Measurements from ENCODE around the gene ZGPAT. TPM values are rescaled to one million over a fixed set of nuclear protein-coding genes. Genes with fewer than 3 reads are reported as not detected.
A peak's percentile ranks its signal among the peaks of the same experiment; 100 is the strongest.

Gene ZGPAT
- total and polyA plus RNA-seq, 2 of the 13 experiments (the other 11 are each of a cell fraction or from before 2014, with no cell fraction given) = 23.0 to 41.9 TPM

DNA sequence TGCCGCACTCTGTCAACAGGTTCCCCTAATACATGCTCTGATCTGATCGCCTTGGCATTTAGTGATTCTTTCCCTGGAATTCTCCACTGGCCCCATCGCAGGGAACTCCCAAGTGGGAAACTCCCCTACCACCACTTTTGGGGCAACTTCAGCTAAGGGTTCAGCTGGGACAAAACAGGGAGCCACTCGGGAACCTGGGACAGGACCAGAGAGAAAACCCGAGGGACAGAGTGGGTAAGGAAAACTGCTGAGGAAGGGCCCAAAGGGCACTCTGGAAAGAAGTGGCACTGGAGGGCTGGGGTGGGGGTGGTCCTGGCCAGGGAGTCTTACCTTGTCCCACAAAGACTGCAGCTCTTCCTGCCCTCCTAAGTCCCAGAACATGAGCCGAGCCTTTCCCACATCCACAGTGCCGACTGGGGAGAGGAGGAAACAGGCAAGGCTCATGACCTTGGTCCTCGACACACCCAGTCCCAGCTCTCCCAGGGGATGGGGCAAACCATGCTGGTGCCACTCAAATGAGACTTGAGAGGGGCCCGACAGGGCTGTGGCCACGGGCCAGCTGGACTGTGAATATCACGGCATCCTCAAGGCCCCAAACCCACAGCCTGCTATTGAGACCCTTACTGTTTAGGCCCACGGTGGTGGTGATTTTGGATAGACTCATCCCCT, 1.7 kb upstream of the ZGPAT start (continued):
- TF ChIP-seq, protein P1, sequence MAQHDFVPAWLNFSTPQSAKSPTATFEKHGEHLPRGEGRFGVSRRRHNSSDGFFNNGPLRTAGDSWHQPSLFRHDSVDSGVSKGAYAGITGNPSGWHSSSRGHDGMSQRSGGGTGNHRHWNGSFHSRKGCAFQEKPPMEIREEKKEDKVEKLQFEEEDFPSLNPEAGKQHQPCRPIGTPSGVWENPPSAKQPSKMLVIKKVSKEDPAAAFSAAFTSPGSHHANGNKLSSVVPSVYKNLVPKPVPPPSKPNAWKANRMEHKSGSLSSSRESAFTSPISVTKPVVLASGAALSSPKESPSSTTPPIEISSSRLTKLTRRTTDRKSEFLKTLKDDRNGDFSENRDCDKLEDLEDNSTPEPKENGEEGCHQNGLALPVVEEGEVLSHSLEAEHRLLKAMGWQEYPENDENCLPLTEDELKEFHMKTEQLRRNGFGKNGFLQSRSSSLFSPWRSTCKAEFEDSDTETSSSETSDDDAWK (CRISPR knock-in tag; IDR thresholded peaks at IDR 0.05) = no peak
- no peak for TF ChIP-seq FIP1L1 (IDR thresholded peaks at IDR 0.05; ENCODE audit: borderline replicate concordance, insufficient read depth, low read depth, low read length)
- TF ChIP-seq, protein P2, sequence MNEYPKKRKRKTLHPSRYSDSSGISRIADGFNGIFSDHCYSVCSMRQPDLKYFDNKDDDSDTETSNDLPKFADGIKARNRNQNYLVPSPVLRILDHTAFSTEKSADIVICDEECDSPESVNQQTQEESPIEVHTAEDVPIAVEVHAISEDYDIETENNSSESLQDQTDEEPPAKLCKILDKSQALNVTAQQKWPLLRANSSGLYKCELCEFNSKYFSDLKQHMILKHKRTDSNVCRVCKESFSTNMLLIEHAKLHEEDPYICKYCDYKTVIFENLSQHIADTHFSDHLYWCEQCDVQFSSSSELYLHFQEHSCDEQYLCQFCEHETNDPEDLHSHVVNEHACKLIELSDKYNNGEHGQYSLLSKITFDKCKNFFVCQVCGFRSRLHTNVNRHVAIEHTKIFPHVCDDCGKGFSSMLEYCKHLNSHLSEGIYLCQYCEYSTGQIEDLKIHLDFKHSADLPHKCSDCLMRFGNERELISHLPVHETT (CRISPR knock-in tag; conservative IDR thresholded peaks at IDR 0.05) = no peak
- TF ChIP-seq, protein P3, sequence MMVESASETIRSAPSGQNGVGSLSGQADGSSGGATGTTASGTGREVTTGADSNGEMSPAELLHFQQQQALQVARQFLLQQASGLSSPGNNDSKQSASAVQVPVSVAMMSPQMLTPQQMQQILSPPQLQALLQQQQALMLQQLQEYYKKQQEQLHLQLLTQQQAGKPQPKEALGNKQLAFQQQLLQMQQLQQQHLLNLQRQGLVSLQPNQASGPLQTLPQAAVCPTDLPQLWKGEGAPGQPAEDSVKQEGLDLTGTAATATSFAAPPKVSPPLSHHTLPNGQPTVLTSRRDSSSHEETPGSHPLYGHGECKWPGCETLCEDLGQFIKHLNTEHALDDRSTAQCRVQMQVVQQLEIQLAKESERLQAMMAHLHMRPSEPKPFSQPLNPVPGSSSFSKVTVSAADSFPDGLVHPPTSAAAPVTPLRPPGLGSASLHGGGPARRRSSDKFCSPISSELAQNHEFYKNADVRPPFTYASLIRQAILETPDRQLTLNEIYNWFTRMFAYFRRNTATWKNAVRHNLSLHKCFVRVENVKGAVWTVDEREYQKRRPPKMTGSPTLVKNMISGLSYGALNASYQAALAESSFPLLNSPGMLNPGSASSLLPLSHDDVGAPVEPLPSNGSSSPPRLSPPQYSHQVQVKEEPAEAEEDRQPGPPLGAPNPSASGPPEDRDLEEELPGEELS (CRISPR knock-in tag; IDR thresholded peaks at IDR 0.05) = no peak
- TF ChIP-seq NRL (CRISPR knock-in tag; IDR thresholded peaks at IDR 0.05; ENCODE audit: borderline replicate concordance) = 0 out of 2 replicates have a peak, but pooled peaks have one; percentile 24
- TF ChIP-seq MED1 (CRISPR knock-in tag; IDR thresholded peaks at IDR 0.05) = no peak
- peak; percentile 37; the same call in 1 of the 2 replicates for TF ChIP-seq NAIF1 (CRISPR knock-in tag; IDR thresholded peaks at IDR 0.05; ENCODE audit: borderline replicate concordance)
- TF ChIP-seq SMARCE1 (IDR thresholded peaks at IDR 0.05; ENCODE audit: borderline replicate concordance) = no peak
- peak; percentile 61; the same call in 1 of the 2 replicates for TF ChIP-seq ZNF766 (CRISPR knock-in tag; IDR thresholded peaks at IDR 0.05; ENCODE audit: borderline replicate concordance)
- TF ChIP-seq, protein P4, sequence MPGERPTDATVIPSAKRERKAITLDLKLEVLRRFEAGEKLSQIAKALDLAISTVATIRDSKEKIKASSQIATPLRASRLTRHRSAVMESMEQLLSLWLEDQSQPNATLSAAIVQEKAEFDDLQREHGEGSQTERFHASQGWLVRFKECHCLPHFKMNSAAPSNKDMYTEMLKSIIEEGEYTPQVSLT (CRISPR knock-in tag; IDR thresholded peaks at IDR 0.05; ENCODE audit: borderline replicate concordance, low read depth) = no peak
- TF ChIP-seq, protein P5, sequence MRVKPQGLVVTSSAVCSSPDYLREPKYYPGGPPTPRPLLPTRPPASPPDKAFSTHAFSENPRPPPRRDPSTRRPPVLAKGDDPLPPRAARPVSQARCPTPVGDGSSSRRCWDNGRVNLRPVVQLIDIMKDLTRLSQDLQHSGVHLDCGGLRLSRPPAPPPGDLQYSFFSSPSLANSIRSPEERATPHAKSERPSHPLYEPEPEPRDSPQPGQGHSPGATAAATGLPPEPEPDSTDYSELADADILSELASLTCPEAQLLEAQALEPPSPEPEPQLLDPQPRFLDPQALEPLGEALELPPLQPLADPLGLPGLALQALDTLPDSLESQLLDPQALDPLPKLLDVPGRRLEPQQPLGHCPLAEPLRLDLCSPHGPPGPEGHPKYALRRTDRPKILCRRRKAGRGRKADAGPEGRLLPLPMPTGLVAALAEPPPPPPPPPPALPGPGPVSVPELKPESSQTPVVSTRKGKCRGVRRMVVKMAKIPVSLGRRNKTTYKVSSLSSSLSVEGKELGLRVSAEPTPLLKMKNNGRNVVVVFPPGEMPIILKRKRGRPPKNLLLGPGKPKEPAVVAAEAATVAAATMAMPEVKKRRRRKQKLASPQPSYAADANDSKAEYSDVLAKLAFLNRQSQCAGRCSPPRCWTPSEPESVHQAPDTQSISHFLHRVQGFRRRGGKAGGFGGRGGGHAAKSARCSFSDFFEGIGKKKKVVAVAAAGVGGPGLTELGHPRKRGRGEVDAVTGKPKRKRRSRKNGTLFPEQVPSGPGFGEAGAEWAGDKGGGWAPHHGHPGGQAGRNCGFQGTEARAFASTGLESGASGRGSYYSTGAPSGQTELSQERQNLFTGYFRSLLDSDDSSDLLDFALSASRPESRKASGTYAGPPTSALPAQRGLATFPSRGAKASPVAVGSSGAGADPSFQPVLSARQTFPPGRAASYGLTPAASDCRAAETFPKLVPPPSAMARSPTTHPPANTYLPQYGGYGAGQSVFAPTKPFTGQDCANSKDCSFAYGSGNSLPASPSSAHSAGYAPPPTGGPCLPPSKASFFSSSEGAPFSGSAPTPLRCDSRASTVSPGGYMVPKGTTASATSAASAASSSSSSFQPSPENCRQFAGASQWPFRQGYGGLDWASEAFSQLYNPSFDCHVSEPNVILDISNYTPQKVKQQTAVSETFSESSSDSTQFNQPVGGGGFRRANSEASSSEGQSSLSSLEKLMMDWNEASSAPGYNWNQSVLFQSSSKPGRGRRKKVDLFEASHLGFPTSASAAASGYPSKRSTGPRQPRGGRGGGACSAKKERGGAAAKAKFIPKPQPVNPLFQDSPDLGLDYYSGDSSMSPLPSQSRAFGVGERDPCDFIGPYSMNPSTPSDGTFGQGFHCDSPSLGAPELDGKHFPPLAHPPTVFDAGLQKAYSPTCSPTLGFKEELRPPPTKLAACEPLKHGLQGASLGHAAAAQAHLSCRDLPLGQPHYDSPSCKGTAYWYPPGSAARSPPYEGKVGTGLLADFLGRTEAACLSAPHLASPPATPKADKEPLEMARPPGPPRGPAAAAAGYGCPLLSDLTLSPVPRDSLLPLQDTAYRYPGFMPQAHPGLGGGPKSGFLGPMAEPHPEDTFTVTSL (CRISPR knock-in tag; IDR thresholded peaks at IDR 0.05; ENCODE audit: borderline replicate concordance) = no peak
- no peak for TF ChIP-seq MAFG (CRISPR knock-in tag; IDR thresholded peaks at IDR 0.05)
- no peak for TF ChIP-seq ZNF703 (CRISPR knock-in tag; IDR thresholded peaks at IDR 0.05; ENCODE audit: borderline replicate concordance)
- no peak for TF ChIP-seq ZNF101 (CRISPR knock-in tag; IDR thresholded peaks at IDR 0.05; ENCODE audit: borderline replicate concordance, low read depth)
